Endothelial cell (in vitro differentiated cells): ENCODE results near the gene SOX6. TPM values are rescaled to one million over a fixed set of nuclear protein-coding genes. Genes with fewer than 3 reads are reported as not detected.

Experiments
- DNase-seq: peaks from one replicate; pipeline ENCODE4 v3.0.0; 2021; ENCODE audit warnings: low spot score
- H3K27ac Mint-ChIP-seq: one replicate; pipeline ENCODE4 v1.8.0; 2021; ENCODE audit warnings: mixed read lengths, inconsistent platforms; ENCODE audit not compliant: unreplicated experiment
- H3K27me3 Mint-ChIP-seq: one replicate; pipeline ENCODE4 v1.8.0; 2021; ENCODE audit warnings: mild to moderate bottlenecking, moderate library complexity, mixed read lengths, inconsistent platforms; ENCODE audit not compliant: unreplicated experiment
- H3K36me3 Mint-ChIP-seq: one replicate; pipeline ENCODE4 v1.8.0; 2021; ENCODE audit warnings: mild to moderate bottlenecking, low read depth, mixed read lengths, inconsistent platforms; ENCODE audit not compliant: unreplicated experiment
- H3K4me1 Mint-ChIP-seq: one replicate; pipeline ENCODE4 v1.8.0; 2021; ENCODE audit warnings: mild to moderate bottlenecking, mixed read lengths, inconsistent platforms; ENCODE audit not compliant: unreplicated experiment
- H3K4me3 Mint-ChIP-seq: one replicate; pipeline ENCODE4 v1.8.0; 2021; ENCODE audit warnings: mild to moderate bottlenecking, mixed read lengths, inconsistent platforms; ENCODE audit not compliant: unreplicated experiment
- H3K9me3 Mint-ChIP-seq: one replicate; pipeline ENCODE4 v1.8.0; 2021; ENCODE audit warnings: mixed read lengths, inconsistent platforms; ENCODE audit not compliant: unreplicated experiment
- total RNA-seq: library from RNA; stranded (reverse); fragmentation: NEBNext Ultra II Directional; extraction: Animal tissue kit (Norgen Biotek cat#: 25700); gene quantifications from one replicate; pipeline ENCODE4 v1.2.1, GENCODE V29; 2021; ENCODE audit not compliant: unreplicated experiment
- TF ChIP-seq, protein P1 (sequence below): fragments of 200-600 bp; sonication (generic); IDR thresholded peaks from one replicate; pipeline ENCODE4 v1.5.0; 2021; ENCODE audit warnings: antibody characterized with exemption; ENCODE audit not compliant: unreplicated experiment

The SOX6 gene
- total RNA-seq, 1 donor from 2014 or later, result 21.0 TPM

DNA sequence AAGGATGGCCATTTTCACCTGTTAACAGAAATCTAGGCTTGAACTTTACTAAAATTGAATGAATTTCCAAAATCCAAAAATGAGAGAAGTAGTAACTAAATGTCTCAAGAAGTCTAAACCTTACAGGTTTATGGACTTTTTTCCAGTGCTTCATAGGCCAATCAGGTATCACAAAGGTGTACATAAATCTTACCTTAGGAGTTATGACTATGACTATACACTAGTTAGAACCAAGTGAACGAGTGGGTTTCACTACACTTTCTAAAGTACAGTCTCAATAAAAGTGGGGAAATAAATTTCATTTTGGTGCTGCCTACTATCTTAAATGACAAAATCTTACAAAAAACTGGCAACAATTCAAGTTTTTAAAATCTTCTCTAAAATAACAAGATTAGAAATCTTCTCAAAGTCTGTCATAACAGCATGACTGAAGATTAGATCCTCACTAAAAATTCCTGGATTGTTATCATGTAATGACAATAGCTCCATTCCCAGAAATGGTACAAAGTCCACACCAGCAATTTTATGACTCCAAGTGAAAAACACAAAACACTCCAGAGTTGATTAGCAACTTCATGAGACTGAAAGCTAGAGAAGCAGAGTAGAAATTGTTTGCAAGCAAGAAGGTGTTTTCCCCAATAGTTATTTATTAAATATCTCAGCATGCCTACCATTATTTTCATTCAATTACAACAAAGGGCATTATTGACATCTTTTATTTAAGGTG, 20.9 kb downstream of the SOX6 start:
- H3K36me3 Mint-ChIP-seq, result no peaks in the 10 kb centered on the region

DNA sequence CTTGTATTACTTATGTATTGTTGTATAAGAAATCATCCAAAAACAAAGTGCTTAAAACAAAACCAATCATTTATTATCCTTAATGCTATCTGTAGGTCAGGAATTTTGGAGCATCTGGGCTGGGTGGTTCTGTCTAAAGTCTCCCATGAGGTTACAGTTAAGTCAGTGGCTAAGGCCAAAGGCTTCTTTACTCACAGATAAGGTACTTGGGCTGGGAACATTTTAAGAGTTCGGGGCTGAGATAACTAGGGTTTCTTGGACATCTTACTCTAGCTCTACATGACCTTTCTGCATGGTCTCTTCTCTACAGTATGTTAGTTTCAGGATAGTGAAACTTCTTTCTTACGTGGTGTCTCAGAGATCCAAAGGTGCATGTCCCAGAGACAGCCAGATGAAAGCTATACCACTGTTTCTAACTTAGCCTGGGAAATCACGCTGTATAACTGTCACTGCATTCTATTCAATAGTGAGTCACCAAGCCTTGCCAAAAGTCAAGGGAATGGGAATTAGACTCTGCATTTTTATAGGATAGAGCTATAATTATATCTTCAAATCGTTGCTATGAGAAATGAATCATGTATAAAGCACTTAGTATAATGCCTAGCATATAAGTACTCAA, 29.6 kb downstream of the SOX6 start:
- H3K27ac Mint-ChIP-seq, result no peak overlapping the region
- DNase-seq, result no peak
- TF ChIP-seq, protein P1, sequence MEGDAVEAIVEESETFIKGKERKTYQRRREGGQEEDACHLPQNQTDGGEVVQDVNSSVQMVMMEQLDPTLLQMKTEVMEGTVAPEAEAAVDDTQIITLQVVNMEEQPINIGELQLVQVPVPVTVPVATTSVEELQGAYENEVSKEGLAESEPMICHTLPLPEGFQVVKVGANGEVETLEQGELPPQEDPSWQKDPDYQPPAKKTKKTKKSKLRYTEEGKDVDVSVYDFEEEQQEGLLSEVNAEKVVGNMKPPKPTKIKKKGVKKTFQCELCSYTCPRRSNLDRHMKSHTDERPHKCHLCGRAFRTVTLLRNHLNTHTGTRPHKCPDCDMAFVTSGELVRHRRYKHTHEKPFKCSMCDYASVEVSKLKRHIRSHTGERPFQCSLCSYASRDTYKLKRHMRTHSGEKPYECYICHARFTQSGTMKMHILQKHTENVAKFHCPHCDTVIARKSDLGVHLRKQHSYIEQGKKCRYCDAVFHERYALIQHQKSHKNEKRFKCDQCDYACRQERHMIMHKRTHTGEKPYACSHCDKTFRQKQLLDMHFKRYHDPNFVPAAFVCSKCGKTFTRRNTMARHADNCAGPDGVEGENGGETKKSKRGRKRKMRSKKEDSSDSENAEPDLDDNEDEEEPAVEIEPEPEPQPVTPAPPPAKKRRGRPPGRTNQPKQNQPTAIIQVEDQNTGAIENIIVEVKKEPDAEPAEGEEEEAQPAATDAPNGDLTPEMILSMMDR, result no peak
- no peaks in the 10 kb centered on the region for H3K36me3 Mint-ChIP-seq
- no peak overlapping the region for H3K4me3 Mint-ChIP-seq
- H3K4me1 Mint-ChIP-seq, result peaks cover 6% of the 10 kb centered on the region
- peaks cover 2% of the 10 kb centered on the region for H3K27me3 Mint-ChIP-seq
- no peaks in the 10 kb centered on the region for H3K9me3 Mint-ChIP-seq

More for the DNA sequence above, 20.9 kb downstream of the SOX6 start:
- Mint-ChIP-seq H3K4me1 (peaks cover 17% of the 10 kb centered on the region), H3K27ac (no peak overlapping the region), H3K27me3 (no peaks in the 10 kb centered on the region), H3K4me3 (no peak overlapping the region), H3K9me3 (no peaks in the 10 kb centered on the region)
- TF ChIP-seq, protein P1, result no peak
- DNase-seq, result no peak

DNA sequence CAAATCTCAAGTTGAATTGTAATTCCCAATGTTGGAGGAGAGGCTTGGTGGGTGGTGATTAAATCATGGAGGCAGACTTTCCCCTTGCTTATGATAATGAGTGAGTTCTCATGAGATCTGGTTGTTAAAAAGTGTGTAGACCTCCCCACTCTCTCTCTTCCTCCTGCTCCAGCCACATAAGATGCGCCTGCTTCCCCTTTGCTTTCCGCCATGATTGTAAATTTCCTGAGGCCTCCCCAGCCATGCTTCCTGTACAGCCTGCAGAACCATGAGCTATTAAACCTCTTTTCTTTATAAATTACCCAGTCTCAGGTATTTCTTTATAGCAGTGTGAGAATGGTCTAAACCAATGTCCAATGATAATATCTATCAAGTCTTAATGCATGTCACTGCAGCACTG, 34.2 kb downstream of the SOX6 start:
- Mint-ChIP-seq H3K36me3 (no peaks in the 10 kb centered on the region), H3K27me3 (no peaks in the 10 kb centered on the region), H3K4me3 (no peak overlapping the region), H3K9me3 (no peaks in the 10 kb centered on the region), H3K4me1 (peaks cover 6% of the 10 kb centered on the region), H3K27ac (no peak overlapping the region)
- no peak for DNase-seq
- TF ChIP-seq, protein P1, result no peak

DNA sequence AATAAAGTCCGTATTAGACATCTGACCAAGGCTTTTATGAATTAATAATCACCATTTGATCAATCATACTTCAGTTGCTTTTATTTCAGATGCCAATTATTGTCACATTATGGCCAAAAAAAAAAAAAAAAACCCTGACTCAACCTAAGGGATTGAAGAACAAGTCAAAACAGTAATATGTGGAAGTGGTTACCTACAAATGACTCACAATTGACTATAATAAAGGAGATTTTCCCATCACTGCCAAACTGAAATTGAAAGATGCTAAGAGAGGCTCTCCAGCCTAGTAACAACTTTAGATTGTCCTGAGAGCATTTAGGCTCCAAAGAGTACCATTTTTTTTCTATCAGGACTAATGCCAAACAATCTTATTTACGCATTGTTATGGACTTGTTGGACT, 35.2 kb downstream of the SOX6 start:
- H3K27me3 Mint-ChIP-seq, result no peaks in the 10 kb centered on the region
- DNase-seq, result no peak
- H3K4me1 Mint-ChIP-seq, result peaks cover 6% of the 10 kb centered on the region
- H3K4me3 Mint-ChIP-seq, result no peak overlapping the region
- no peaks in the 10 kb centered on the region for H3K36me3 Mint-ChIP-seq
- no peak overlapping the region for H3K27ac Mint-ChIP-seq
- TF ChIP-seq, protein P1, result no peak
- no peaks in the 10 kb centered on the region for H3K9me3 Mint-ChIP-seq

DNA sequence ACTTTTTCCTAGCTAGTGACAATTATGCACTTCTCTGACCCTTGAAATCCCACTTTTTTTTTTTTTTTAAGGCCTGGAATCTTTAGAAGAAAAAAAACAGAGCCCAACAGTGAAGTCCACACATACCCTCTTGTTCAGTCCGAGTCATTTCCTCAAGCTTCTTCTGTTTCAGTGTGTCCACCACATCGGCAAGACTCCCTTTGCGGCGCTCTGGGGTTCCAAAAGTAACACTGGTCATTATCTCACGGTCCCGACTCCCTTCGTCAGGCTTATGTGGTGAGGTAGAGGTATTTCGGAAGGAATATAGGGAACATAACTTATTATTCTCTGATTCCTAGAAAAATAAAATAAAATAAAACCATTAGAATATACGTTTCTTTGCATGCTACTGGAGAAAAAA, 38.0 kb downstream of the SOX6 start:
- TF ChIP-seq, protein P1, result no peak
- Mint-ChIP-seq H3K4me3 (no peak overlapping the region), H3K27me3 (no peaks in the 10 kb centered on the region), H3K4me1 (peaks cover 12% of the 10 kb centered on the region), H3K27ac (no peak overlapping the region), H3K36me3 (no peaks in the 10 kb centered on the region), H3K9me3 (no peaks in the 10 kb centered on the region)
- DNase-seq, result no peak
